SK-N-SH (cell line): ENCODE data around the gene NUTM2B. TPM values are rescaled to one million over a fixed set of nuclear protein-coding genes. Genes with fewer than 3 reads are reported as not detected.
"Not testable (repeated sequence)": the region's sequence is repeated elsewhere in the genome, so short reads cannot be mapped to it uniquely, and the experiment has no call there.

ENCODE experiments used
- CTCF ChIA-PET: fragments of 300-600, 350-600 bp; formaldehyde crosslinking; extraction: SDS; loops from one replicate; lab custom pipeline; 2021; lab: Yijun Ruan, JAX
- POLR2A ChIA-PET: fragments of 350-600 bp; sonication (Branson Sonifier 250); formaldehyde crosslinking; extraction: SDS; loops from one replicate; lab custom pipeline; 2020; ENCODE audit warnings: antibody characterized with exemption, inconsistent platforms; lab: Yijun Ruan, JAX
- DNase-seq: peaks from one replicate; pipeline ENCODE4 v3.0.0; 2012
- H2AFZ ChIP-seq: fragments of 200-600 bp; sonication (generic); 2 replicates; pipeline ENCODE4 v1.8.1; 2016; ENCODE audit warnings: antibody characterized with exemption, mild to moderate bottlenecking, low read depth
- H3F3A ChIP-seq: fragments of 200-600 bp; sonication (generic); replicated peaks from 2 replicates; pipeline ENCODE3; 2016; ENCODE audit warnings: antibody characterized with exemption, mild to moderate bottlenecking; ENCODE audit not compliant: insufficient read depth
- H3K27ac ChIP-seq, 2 experiments: fragments of 200-500 bp in 1 of 2; fragments of 200-600 bp in 1 of 2; sonication (Bioruptor generic) in 1 of 2; sonication (generic), shearing (Covaris generic) in 1 of 2; 2 replicates each; pipeline versions ENCODE4 v1.5.1 to v1.6.1; 2014 to 2016; ENCODE audit warnings: low read depth in 2 of 2, inconsistent platforms in 1 of 2, low read length in 1 of 2, mild to moderate bottlenecking in 1 of 2, mixed read lengths in 1 of 2
- H3K27me3 ChIP-seq: fragments of 200-600 bp; sonication (generic), shearing (Covaris generic); 2 replicates; pipeline ENCODE4 v1.6.1; 2016; ENCODE audit warnings: mixed run types; ENCODE audit not compliant: insufficient read depth
- H3K36me3 ChIP-seq, 2 experiments: fragments of 200-500 bp in 1 of 2; fragments of 200-600 bp in 1 of 2; sonication (Bioruptor generic) in 1 of 2; sonication (generic) in 1 of 2; replicated peaks in 1 of 2; 2 replicates each; pipeline versions ENCODE3 to v1.5.1; 2014 to 2016; ENCODE audit warnings: low read length in 1 of 2, mild to moderate bottlenecking in 1 of 2; ENCODE audit not compliant: insufficient read depth in 2 of 2, control insufficient read depth in 1 of 2
- H3K4me1 ChIP-seq, 2 experiments: fragments of 200-500 bp in 1 of 2; fragments of 200-600 bp in 1 of 2; sonication (Bioruptor generic) in 1 of 2; sonication (generic), shearing (Covaris generic) in 1 of 2; 2 replicates each; pipeline versions ENCODE4 v1.5.1 to v1.6.1; 2014 to 2016; ENCODE audit warnings: low read depth in 1 of 2, low read length in 1 of 2, mixed run types in 1 of 2; ENCODE audit not compliant: insufficient read depth in 2 of 2, control insufficient read depth in 1 of 2
- H3K4me2 ChIP-seq: fragments of 200-600 bp; sonication (generic), shearing (Covaris generic); 2 replicates; pipeline ENCODE4 v1.6.1; 2017; ENCODE audit warnings: mixed run types
- H3K4me3 ChIP-seq, 2 experiments: fragments of 200-500 bp in 1 of 2; fragments of 200-600 bp in 1 of 2; sonication (Bioruptor generic) in 1 of 2; sonication (generic), shearing (Covaris generic) in 1 of 2; 2 replicates each; pipeline versions ENCODE4 v1.5.1 to v1.8.1; 2014 to 2016; ENCODE audit warnings: low read depth in 2 of 2, inconsistent platforms in 1 of 2, low read length in 1 of 2, mild to moderate bottlenecking in 1 of 2, mixed read lengths in 1 of 2, moderate library complexity in 1 of 2
- H3K79me2 ChIP-seq: fragments of 200-600 bp; sonication (generic); 2 replicates; pipeline ENCODE4 v1.8.1; 2017; ENCODE audit warnings: mild to moderate bottlenecking; ENCODE audit not compliant: insufficient read depth
- H3K9ac ChIP-seq: fragments of 200-600 bp; sonication (generic); 2 replicates; pipeline ENCODE4 v1.6.1; 2017; ENCODE audit warnings: mixed run types
- H3K9me2 ChIP-seq: fragments of 200-600 bp; sonication (generic); 2 replicates; pipeline ENCODE4 v1.6.1; 2017; ENCODE audit warnings: mixed run types
- H3K9me3 ChIP-seq: fragments of 200-600 bp; sonication (generic); 2 replicates; pipeline ENCODE4 v1.6.1; 2017; ENCODE audit warnings: mixed run types, mild to moderate bottlenecking, moderate library complexity
- H4K20me1 ChIP-seq: fragments of 200-600 bp; sonication (generic); 2 replicates; pipeline ENCODE4 v1.6.1; 2017; ENCODE audit warnings: mild to moderate bottlenecking, mixed run types; ENCODE audit not compliant: insufficient read depth
- WGBS: methylation state at CpG from one replicate; pipeline ENCODE4 v1.1.6; 2017; ENCODE audit warnings: low lambda C conversion rate; 5-methylcytosine and 5-hydroxymethylcytosine counted together
- polyA plus RNA-seq, 3 experiments: library from polyadenylated mRNA; depleted of rRNA; stranded (reverse); fragments of >200 nt; gene quantifications; 2 replicates each; pipeline ENCODE4 v1.2.3, GENCODE V29; 2012

The NUTM2B gene
- polyA plus RNA-seq, 1 of the 3 experiments (the other 2 are of a cell fraction), result 0.25 TPM

DNA sequence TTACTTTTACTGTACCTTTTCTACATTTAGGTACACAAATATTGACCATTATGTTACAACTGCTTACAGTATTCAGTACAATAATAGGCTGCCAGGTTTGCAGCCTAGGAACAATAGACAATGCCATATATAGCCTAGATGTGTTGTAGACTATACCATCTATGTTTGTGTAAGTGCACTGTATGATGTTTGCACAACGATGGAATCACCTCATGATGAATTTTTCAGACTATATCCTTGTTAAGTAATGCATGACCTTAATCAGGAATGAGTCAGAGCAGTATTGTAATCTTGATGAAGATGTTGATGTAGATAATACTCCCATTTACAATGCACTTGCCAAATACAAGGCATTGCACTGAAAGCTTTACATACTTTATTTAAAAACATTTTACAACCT, 23.6 kb downstream of the NUTM2B start:
- H3K27ac ChIP-seq, H3K9me3 ChIP-seq, CTCF ChIA-PET, H3K36me3 ChIP-seq, H3K4me2 ChIP-seq, H3K4me3 ChIP-seq, H3F3A ChIP-seq, H2AFZ ChIP-seq, POLR2A ChIA-PET, H3K9ac ChIP-seq, DNase-seq, H3K27me3 ChIP-seq, H3K9me2 ChIP-seq, H3K79me2 ChIP-seq, H3K4me1 ChIP-seq, H4K20me1 ChIP-seq: not testable (repeated sequence)
- WGBS, result 25% methylated on average over 1 of the region's 1 CpG

DNA sequence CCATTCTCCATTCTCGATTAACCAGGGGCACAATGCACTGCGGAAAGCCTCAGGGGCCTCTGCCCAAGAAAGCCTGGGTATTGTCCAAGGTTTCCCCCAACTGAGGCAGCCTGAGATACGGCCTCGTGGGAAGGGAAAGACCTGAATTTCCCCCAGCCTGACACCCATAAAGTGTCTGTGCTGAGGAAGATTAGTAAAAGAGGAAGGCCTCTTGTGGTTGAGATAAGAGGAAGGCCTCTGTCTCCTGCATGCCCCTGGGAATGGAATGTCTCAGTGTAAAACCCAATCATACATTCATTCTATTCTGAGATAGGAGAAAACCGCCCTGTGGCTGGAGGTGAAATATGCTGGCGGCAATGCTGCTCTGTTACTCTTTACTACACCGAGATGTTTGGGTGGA, 41.8 kb downstream of the NUTM2B start:
- H4K20me1 ChIP-seq, H3K27ac ChIP-seq, POLR2A ChIA-PET, H2AFZ ChIP-seq, H3K9me3 ChIP-seq, H3K9ac ChIP-seq, H3F3A ChIP-seq, H3K9me2 ChIP-seq, DNase-seq, H3K36me3 ChIP-seq, H3K79me2 ChIP-seq, H3K4me3 ChIP-seq, H3K4me1 ChIP-seq, CTCF ChIA-PET, H3K27me3 ChIP-seq, H3K4me2 ChIP-seq: not testable (repeated sequence)
- no CpG with 5 or more reads among the region's 7 CpGs for WGBS

DNA sequence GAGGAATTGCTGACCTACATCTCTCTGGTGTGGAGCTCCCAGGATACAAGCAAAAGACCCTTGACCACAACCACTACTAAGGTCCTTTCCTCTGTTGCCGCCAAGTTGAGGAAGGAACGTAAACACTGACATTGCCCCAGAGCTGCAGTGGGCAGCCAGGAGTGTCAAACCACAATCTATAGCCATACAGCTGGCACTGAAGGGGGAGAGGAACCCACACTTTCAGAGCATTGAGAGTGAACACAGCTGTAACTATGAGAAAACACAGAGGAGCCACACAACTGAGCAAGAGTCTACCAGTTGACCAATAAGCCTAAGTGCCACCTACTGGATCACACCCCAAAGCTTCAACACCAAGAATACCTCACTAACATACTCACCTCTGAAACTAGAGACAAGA, 45.5 kb downstream of the NUTM2B start:
- H3F3A ChIP-seq, H3K27me3 ChIP-seq, H3K9ac ChIP-seq, H3K27ac ChIP-seq, H3K4me2 ChIP-seq, H3K4me3 ChIP-seq, H3K9me3 ChIP-seq, DNase-seq, POLR2A ChIA-PET, CTCF ChIA-PET, H3K79me2 ChIP-seq, H2AFZ ChIP-seq, H4K20me1 ChIP-seq, H3K36me3 ChIP-seq, H3K4me1 ChIP-seq, H3K9me2 ChIP-seq: not testable (repeated sequence)
- no CpG with 5 or more reads among the region's 2 CpGs for WGBS

DNA sequence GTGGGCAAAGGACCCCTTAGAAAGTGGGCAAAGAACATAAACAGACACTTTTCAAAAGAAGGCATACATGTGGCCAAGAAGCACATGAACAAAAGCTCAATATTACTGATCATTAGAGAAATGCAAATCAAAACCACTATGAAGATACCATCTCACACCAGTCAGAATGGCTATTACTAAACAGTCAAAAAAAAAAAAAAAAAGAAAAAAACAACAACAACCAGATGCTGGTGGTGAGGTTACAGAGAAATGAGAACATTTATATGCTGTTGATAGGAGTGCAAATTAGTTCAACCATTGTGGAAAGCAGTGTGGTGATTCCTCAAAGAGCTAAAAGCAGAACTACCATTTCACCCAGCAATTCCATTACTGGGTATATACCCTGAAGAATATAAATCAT, 50.6 kb downstream of the NUTM2B start:
- H3K4me1 ChIP-seq, H3K9me3 ChIP-seq, H2AFZ ChIP-seq, H3K9ac ChIP-seq, H3K27me3 ChIP-seq, H3K4me2 ChIP-seq, CTCF ChIA-PET, H3K79me2 ChIP-seq, H4K20me1 ChIP-seq, DNase-seq, POLR2A ChIA-PET, H3K27ac ChIP-seq, H3K9me2 ChIP-seq, H3K36me3 ChIP-seq, H3F3A ChIP-seq, H3K4me3 ChIP-seq: not testable (repeated sequence)

DNA sequence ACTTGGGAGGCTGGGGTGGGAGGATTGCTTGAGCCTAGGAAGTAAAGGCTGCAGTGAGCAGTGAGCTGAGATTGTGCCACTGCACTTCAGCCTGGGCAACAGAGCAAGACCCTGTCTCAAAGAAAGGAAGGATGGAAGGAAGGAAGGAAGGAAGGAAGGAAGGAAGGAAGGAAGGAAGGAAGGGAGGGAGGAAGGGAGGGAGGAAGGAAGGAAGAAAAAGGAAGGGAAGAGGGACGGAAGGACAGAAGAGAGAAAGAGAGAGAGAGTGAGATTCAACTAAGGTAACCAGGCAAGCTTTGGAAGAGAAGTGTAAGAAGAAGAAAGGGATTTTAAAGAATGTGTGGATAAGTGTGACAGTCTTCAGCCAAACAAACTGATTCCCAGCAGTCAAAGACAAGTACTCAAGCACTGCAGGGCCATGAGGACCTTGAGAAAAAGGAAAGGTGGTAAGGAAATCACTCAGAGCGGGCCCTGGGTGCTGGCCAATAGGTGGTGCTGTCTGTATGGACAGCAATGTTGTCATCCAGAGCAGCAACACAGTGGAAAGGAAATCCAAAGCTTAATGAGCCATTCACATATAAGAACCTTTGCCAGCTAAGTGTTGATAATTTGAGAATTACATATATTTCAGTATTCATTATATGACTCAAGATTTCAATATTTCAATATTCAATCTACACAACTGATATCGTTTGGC, 55.4 kb downstream of the NUTM2B start:
- WGBS, result 98% methylated on average over 2 of the region's 3 CpGs
- H3K9me3 ChIP-seq, H3K36me3 ChIP-seq, H3K9ac ChIP-seq, H4K20me1 ChIP-seq, H3K4me1 ChIP-seq, H3K9me2 ChIP-seq, H3K27me3 ChIP-seq, CTCF ChIA-PET, H3K4me2 ChIP-seq, H3K27ac ChIP-seq, H3K79me2 ChIP-seq, DNase-seq, H2AFZ ChIP-seq, POLR2A ChIA-PET, H3K4me3 ChIP-seq, H3F3A ChIP-seq: not testable (repeated sequence)

Other genes starting within 250 kb of the NUTM2B start
- 0.26 and 1.0 TPM in 2 replicates for gene EIF5AL1, start 190.7 kb upstream of the NUTM2B start, polyA plus RNA-seq (2012; rRNA removed)
- not detected in 2 replicates for gene SFTPA2, start 142.8 kb upstream of the NUTM2B start, polyA plus RNA-seq (2012; rRNA removed)
- not detected in 2 replicates for gene SFTPA1, start 92.3 kb upstream of the NUTM2B start, polyA plus RNA-seq (2012; rRNA removed)
- gene NUTM2E, start 123.5 kb downstream of the NUTM2B start, polyA plus RNA-seq (2012; rRNA removed), result 0.05 and 0.19 TPM in 2 replicates
- gene SFTPD, start 245.9 kb downstream of the NUTM2B start, polyA plus RNA-seq (2012; rRNA removed), result 0.03 TPM in 1 of 2 replicates, not detected in the other